Spleen (tissue), 11 donors: ENCODE measurements around the gene KRT85. TPM values are rescaled to one million over a fixed set of nuclear protein-coding genes. Genes with fewer than 3 reads are reported as not detected.

Source experiments
- DNase-seq: peaks from one replicate; pipeline ENCODE4 v3.0.0-alpha.2; 2020
- H3K27ac ChIP-seq, 8 donors: fragments of 200-600 bp; sonication (generic) in 7 of 8; 1 replicate in 4 of 8; 2 replicates in 4 of 8; pipeline versions ENCODE4 v1.5.0 to v1.8.0; 2016 to 2021; ENCODE audit warnings: inconsistent platforms in 4 of 8, mild to moderate bottlenecking in 4 of 8, moderate library complexity in 1 of 8
- H3K27me3 ChIP-seq, 7 donors: fragments of 200-600 bp; sonication (generic) in 6 of 7; replicated peaks in 1 of 7; 1 replicate in 4 of 7; 2 replicates in 3 of 7; pipeline versions ENCODE4 v1.5.0 to v1.8.0; 2016 to 2021; ENCODE audit warnings: inconsistent platforms in 3 of 7, mild to moderate bottlenecking in 1 of 7
- H3K36me3 ChIP-seq, 6 donors: fragments of 200-600 bp; sonication (generic) in 5 of 6; 1 replicate in 4 of 6; 2 replicates in 2 of 6; pipeline versions ENCODE4 v1.5.0 to v1.8.0; 2016 to 2021; ENCODE audit warnings: inconsistent platforms in 2 of 6
- H3K4me1 ChIP-seq, 6 donors: fragments of 200-600 bp; sonication (generic) in 5 of 6; 1 replicate in 3 of 6; 2 replicates in 3 of 6; pipeline versions ENCODE4 v1.5.0 to v1.8.0; 2016 to 2021; ENCODE audit warnings: inconsistent platforms in 3 of 6
- H3K4me3 ChIP-seq, 8 donors: fragments of 200-600 bp; sonication (generic) in 7 of 8; 1 replicate in 4 of 8; 2 replicates in 4 of 8; pipeline versions ENCODE4 v1.5.0 to v1.8.0; 2016 to 2021; ENCODE audit warnings: inconsistent platforms in 4 of 8, mild to moderate bottlenecking in 4 of 8, moderate library complexity in 2 of 8
- H3K9me3 ChIP-seq, 8 donors: fragments of 200-600 bp; sonication (generic) in 7 of 8; 1 replicate in 4 of 8; 2 replicates in 4 of 8; pipeline versions ENCODE4 v1.5.0 to v1.8.0; 2016 to 2021; ENCODE audit warnings: inconsistent platforms in 4 of 8
- POLR2A ChIP-seq, 3 donors: fragments of 450-650 bp; IDR thresholded peaks; one replicate each; pipeline ENCODE4 v1.5.1; 2017; ENCODE audit warnings: antibody characterized with exemption in 3 of 3, mild to moderate bottlenecking in 1 of 3
- POLR2AphosphoS5 ChIP-seq, 3 donors: sonication (generic); formaldehyde crosslinking; IDR thresholded peaks; one replicate each; pipeline ENCODE4 v1.5.1; 2017; ENCODE audit warnings: antibody characterized with exemption in 3 of 3
- WGBS, 5 donors: extraction: QIAGEN DNeasy Blood & Tissue Kit in 3 of 5; methylation state at CpG; one replicate each; pipeline versions ENCODE4 v1.1.5 to v1.1.7; 2013 to 2018; 5-methylcytosine and 5-hydroxymethylcytosine counted together
- intact Hi-C: fragments of 100-400 bp; cut with DNase I; formaldehyde crosslinking; loops from one replicate; pipeline ENCODE4 v1.15.0; 2023; ENCODE audit warnings: low total_unique reads
- polyA plus RNA-seq, 3 donors: library from polyadenylated mRNA; stranded (reverse); fragments of 200-250 nt; gene quantifications; one replicate each; pipeline ENCODE4 v1.2.1, GENCODE V29; 2013
- total RNA-seq, 7 donors: library from RNA; depleted of rRNA in 3 of 7; stranded (reverse); fragments of >200 nt in 3 of 7; fragmentation: NEBNext Ultra II Directional in 4 of 7; extraction: Animal tissue kit (Norgen Biotek cat#: 25700) in 4 of 7; gene quantifications; one replicate each; pipeline versions ENCODE4 v1.1.0 to v1.2.1, GENCODE V29; 2016 to 2021
- TF ChIP-seq, protein P1 (sequence below), 11 experiments: fragments of 200-600 bp in 7 of 11; fragments of 450-650 bp in 4 of 11; sonication (generic) in 4 of 11; IDR thresholded peaks in 8 of 11; conservative IDR thresholded peaks in 3 of 11; 1 replicate in 7 of 11; 2 replicates in 4 of 11; pipeline versions ENCODE4 v1.4.0 to v1.8.0; 2016 to 2021; ENCODE audit warnings: antibody characterized with exemption in 11 of 11, inconsistent platforms in 4 of 11, mild to moderate bottlenecking in 1 of 11
- donor health status: healthy with polysubstance abuse.
- donor health status: DM: no; HTN: no; CAD: no; lungs with moderate emphysema.
- donor health status: DM: no; HTN: no; CAD: no.
- donor health status: Bipolar disorder and iron deficiency.
- donor health status: healthy.
- donor health status: DM: no; HTN: no; CAD: no.
- donor health status: DM: yes; HTN: yes; CAD: no.

The KRT85 gene
- total and polyA plus RNA-seq, 10 donors: 0.52 TPM; not detected in 9

DNA sequence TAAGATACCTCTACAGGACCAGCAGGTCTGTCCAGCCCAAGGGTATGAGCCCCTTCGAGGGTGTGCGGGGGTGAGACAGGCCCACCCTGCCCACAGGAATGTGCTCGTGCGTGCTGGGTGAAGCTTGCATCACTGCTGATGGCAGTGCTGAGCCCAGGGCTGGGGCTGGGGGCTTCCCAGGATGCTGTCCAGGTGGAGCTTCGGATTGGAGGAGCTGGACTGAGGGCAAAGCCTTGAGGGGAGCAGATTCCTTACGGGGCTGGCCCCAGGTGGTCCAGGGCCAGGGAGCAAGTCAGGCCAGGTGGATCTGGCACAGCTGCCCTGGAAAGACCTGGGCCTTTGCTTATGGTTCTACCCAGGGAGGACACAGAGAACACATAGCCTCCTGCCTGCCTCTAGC is 2.5 kb upstream of the KRT85 start:
- Histone ChIP-seq H3K27ac (no peak overlapping the region), H3K27me3 (peaks cover 0 to 24% (median 0%) of the 10 kb centered on the region in 7 donors), H3K9me3 (peaks cover 0 to 9% (median 0%) of the 10 kb centered on the region in 8 donors), H3K36me3 (no peaks in the 10 kb centered on the region), H3K4me1 (peaks cover 0 to 12% (median 0%) of the 10 kb centered on the region in 6 donors), H3K4me3 (no peak overlapping the region)
- intact Hi-C loops: loop anchor here (5.0 to 10.0 kb wide), 2 partner anchors 507 to 615 kb away; no protein-coding TSS in a partner anchor
- WGBS, 5 donors: 50 to 83% (median 75%) methylated on average over 2 to 6 of the region's 6 CpGs
- peak; percentile 44 for DNase-seq
- TF ChIP-seq POLR2AphosphoS5 (IDR thresholded peaks at IDR 0.05): no peak

DNA sequence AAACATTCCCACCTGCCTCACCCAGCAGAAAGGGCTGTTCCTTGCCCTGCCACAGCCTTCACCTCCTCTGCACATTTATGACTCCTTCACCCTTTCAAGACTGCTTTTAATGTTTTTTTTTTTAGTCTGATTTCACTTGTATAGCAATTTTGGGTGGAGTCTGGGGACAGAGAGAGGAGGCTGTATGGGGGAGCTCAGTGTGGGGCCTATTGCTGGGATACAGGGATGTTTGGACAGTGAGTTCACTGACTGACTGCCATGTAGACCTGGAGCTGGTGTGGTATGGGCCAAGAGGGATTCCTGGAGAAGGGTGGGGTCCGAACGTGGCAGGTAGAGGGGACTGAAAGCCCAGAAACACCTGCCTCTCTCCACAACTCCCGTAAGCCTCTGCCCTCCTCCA is 1.9 kb upstream of the KRT85 start:
- Histone ChIP-seq H3K36me3 (no peaks in the 10 kb centered on the region), H3K9me3 (peaks cover 0 to 7% (median 0%) of the 10 kb centered on the region in 8 donors), H3K4me3 (no peak overlapping the region), H3K27ac (no peak overlapping the region), H3K27me3 (peaks cover 0 to 24% (median 0%) of the 10 kb centered on the region in 7 donors), H3K4me1 (peaks cover 0 to 12% (median 0%) of the 10 kb centered on the region in 6 donors)
- peak; percentile 35 for DNase-seq
- TF ChIP-seq POLR2A (IDR thresholded peaks at IDR 0.05) (no peak), POLR2AphosphoS5 (IDR thresholded peaks at IDR 0.05) (no peak)
- TF ChIP-seq, protein P1, sequence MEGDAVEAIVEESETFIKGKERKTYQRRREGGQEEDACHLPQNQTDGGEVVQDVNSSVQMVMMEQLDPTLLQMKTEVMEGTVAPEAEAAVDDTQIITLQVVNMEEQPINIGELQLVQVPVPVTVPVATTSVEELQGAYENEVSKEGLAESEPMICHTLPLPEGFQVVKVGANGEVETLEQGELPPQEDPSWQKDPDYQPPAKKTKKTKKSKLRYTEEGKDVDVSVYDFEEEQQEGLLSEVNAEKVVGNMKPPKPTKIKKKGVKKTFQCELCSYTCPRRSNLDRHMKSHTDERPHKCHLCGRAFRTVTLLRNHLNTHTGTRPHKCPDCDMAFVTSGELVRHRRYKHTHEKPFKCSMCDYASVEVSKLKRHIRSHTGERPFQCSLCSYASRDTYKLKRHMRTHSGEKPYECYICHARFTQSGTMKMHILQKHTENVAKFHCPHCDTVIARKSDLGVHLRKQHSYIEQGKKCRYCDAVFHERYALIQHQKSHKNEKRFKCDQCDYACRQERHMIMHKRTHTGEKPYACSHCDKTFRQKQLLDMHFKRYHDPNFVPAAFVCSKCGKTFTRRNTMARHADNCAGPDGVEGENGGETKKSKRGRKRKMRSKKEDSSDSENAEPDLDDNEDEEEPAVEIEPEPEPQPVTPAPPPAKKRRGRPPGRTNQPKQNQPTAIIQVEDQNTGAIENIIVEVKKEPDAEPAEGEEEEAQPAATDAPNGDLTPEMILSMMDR (IDR thresholded peaks at IDR 0.05 in 8 of 11, conservative IDR thresholded peaks at IDR 0.05 in 3 of 11): no peak
- WGBS, 5 donors: 59 to 86% (median 71%) methylated on average over 3 of the region's 3 CpGs
- intact Hi-C loops: no loop called here

DNA sequence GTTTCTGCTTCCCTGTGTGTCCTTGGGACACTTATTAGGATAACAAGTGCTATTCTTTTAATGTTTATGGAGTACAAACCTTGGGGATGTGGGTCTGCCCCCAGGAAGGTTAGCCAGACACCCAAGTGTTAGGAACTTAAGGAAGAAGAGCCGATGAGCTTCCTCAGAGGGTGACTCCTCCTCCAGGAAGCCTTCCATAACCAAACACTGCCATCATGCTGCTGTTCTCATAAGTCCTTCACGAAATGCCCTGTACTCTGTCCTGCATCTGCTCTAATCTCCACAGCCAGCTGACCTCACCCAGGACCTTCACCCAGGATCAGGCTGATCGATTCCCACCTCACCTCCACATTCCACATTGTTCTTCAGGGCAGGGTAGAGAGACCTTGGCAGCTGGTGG is 1.2 kb upstream of the KRT85 start:
- DNase-seq: no peak
- Histone ChIP-seq H3K36me3 (no peaks in the 10 kb centered on the region), H3K4me1 (peaks cover 0 to 12% (median 0%) of the 10 kb centered on the region in 6 donors), H3K27me3 (peaks cover 0 to 24% (median 0%) of the 10 kb centered on the region in 7 donors), H3K27ac (no peak overlapping the region), H3K4me3 (no peak overlapping the region), H3K9me3 (no peaks in the 10 kb centered on the region)
- WGBS, 5 donors: 56 to 82% (median 65%) methylated on average over 3 of the region's 3 CpGs
- intact Hi-C loops: no loop called here
- TF ChIP-seq POLR2A (IDR thresholded peaks at IDR 0.05): no peak
- TF ChIP-seq POLR2AphosphoS5 (IDR thresholded peaks at IDR 0.05): no peak
- TF ChIP-seq, protein P1 (IDR thresholded peaks at IDR 0.05 in 8 of 11, conservative IDR thresholded peaks at IDR 0.05 in 3 of 11): no peak

DNA sequence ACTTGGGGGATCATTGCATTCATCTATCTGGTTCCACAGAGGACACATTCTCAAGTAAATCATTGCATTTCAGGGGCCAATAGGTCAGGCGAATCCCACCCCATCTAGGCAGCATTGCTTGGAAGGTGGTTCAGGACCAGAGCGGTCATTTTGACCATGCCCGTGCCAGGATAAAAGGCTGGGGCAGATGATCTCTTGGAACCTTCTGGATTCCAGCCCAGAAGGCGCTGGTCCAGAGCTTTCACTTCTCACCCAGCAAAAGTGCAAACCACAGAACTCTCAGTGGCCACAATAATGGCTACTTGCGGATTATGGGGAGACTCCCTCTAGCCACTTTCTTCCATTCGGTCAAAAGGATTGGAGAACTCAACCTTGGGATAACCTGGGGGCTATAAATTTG is 595 bp upstream of the KRT85 start:
- 74 to 86% (median 84%) methylated on average over 6 of the region's 6 CpGs for WGBS, 5 donors
- Histone ChIP-seq H3K27ac (no peak overlapping the region), H3K4me1 (peaks cover 0 to 12% (median 0%) of the 10 kb centered on the region in 6 donors), H3K4me3 (no peak overlapping the region), H3K27me3 (peaks cover 0 to 24% (median 0%) of the 10 kb centered on the region in 7 donors), H3K36me3 (no peaks in the 10 kb centered on the region), H3K9me3 (no peaks in the 10 kb centered on the region)
- intact Hi-C loops: no loop called here
- TF ChIP-seq POLR2AphosphoS5 (IDR thresholded peaks at IDR 0.05): no peak
- TF ChIP-seq, protein P1 (IDR thresholded peaks at IDR 0.05 in 8 of 11, conservative IDR thresholded peaks at IDR 0.05 in 3 of 11): no peak
- no peak for TF ChIP-seq POLR2A (IDR thresholded peaks at IDR 0.05)
- peak; percentile 33 for DNase-seq
